ENCODE results near the gene MLIP. TPM values are rescaled to one million over a fixed set of nuclear protein-coding genes. Genes with fewer than 3 reads are reported as not detected.

Gene MLIP
- total RNA-seq, 2 experiments from 2014 or later, result not detected

DNA sequence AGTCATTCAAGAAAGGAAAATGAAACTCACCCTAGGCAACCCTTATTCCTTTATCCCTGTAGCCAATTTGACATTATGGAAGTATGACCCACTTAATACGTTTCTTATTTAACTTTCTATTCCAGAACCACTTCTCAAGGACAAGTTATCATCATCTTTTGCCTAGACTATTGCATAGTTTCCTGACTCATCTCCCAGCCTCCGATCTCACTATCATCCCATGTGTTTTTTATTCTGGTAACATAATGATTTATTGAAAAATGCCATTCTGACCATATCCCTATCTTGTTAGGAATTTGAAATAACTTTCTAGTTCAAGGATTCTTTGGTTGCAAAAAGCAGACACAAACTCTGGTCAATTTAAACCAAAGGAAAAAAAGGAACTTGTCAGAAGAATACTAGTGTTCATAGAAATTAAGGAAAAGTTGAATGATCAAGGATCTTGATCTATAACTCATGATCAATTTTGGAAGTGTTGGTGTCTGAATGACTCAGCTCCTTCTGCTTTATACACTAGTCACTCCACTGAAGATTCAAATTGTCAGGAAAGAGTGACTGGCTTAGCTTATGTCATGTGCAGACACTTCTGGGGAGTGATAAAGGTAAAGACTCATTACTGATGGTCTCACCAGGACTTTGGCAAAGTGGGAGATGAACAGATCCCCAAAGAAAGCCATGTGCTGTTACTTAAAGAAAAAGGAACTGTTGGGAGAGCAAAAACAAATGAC, 188.5 kb downstream of the MLIP start:
- H3K79me2 ChIP-seq (ENCODE audit: insufficient read depth, low read depth, low read length), result no peaks in the 10 kb centered on the region
- H2AFZ ChIP-seq (ENCODE audit: low read length), result no peak overlapping the region
- no peak overlapping the region for H3K4me3 ChIP-seq (ENCODE audit: low read depth, low read length, poor library complexity, severe bottlenecking)
- H3K4me1 ChIP-seq (ENCODE audit: insufficient read depth, low read length, poor library complexity, severe bottlenecking), result no peaks in the 10 kb centered on the region
- POLR2A ChIA-PET, result no interaction called here
- DNase-seq (ENCODE audit: low spot score), result no peak
- intact Hi-C loops (cut with micrococcal nuclease; ENCODE audit: unreplicated experiment), result no loop called here
- H3K9me3 ChIP-seq (ENCODE audit: low read length), result no peaks in the 10 kb centered on the region
- no peaks in the 10 kb centered on the region for H3K36me3 ChIP-seq (ENCODE audit: insufficient read depth, low read length)
- H4K20me1 ChIP-seq (ENCODE audit: insufficient read depth, low read length), result no peaks in the 10 kb centered on the region
- H3K9me2 ChIP-seq (ENCODE audit: insufficient read depth, low read length), result no peaks in the 10 kb centered on the region
- no peak overlapping the region for H3K4me2 ChIP-seq (ENCODE audit: low read length)
- no peak overlapping the region for H3K27ac ChIP-seq (ENCODE audit: low read depth, low read length, poor library complexity, severe bottlenecking)
- no TSS peak for BruUV-seq (replicated peaks)
- CTCF ChIA-PET (ENCODE audit: unreplicated experiment), result no interaction called here
- no peak for TF ChIP-seq EZH2phosphoT487 (IDR thresholded peaks at IDR 0.05; ENCODE audit: borderline replicate concordance, low read depth, low read length)
- TF ChIP-seq, protein P1, sequence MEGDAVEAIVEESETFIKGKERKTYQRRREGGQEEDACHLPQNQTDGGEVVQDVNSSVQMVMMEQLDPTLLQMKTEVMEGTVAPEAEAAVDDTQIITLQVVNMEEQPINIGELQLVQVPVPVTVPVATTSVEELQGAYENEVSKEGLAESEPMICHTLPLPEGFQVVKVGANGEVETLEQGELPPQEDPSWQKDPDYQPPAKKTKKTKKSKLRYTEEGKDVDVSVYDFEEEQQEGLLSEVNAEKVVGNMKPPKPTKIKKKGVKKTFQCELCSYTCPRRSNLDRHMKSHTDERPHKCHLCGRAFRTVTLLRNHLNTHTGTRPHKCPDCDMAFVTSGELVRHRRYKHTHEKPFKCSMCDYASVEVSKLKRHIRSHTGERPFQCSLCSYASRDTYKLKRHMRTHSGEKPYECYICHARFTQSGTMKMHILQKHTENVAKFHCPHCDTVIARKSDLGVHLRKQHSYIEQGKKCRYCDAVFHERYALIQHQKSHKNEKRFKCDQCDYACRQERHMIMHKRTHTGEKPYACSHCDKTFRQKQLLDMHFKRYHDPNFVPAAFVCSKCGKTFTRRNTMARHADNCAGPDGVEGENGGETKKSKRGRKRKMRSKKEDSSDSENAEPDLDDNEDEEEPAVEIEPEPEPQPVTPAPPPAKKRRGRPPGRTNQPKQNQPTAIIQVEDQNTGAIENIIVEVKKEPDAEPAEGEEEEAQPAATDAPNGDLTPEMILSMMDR (conservative IDR thresholded peaks at IDR 0.05; ENCODE audit: low read length), result no peak

DNA sequence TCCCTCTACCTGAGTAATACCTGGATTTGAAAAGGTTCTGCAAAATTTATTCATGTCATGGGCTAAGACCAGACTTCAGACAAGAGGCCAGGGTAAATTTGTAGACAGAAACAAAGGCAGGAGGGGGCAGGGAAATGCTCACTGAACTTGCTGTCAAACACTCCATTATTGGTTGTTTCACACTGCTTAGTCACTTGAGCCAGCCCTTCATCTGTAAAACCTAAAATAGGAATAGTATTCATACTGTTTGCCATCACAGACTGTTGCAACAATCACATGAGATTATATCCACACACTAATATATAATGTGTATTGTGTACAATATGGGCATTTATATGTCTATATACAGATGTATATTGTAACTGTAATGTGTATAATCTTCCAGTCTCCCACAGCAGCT, 190.5 kb downstream of the MLIP start:
- TF ChIP-seq, protein P1 (conservative IDR thresholded peaks at IDR 0.05; ENCODE audit: low read length), result no peak
- no peak for TF ChIP-seq EZH2phosphoT487 (IDR thresholded peaks at IDR 0.05; ENCODE audit: borderline replicate concordance, low read depth, low read length)
- Histone ChIP-seq H3K36me3 (ENCODE audit: insufficient read depth, low read length) (no peaks in the 10 kb centered on the region), H3K79me2 (ENCODE audit: insufficient read depth, low read depth, low read length) (no peaks in the 10 kb centered on the region), H3K9me2 (ENCODE audit: insufficient read depth, low read length) (no peaks in the 10 kb centered on the region), H4K20me1 (ENCODE audit: insufficient read depth, low read length) (no peaks in the 10 kb centered on the region), H3K9me3 (ENCODE audit: low read length) (no peaks in the 10 kb centered on the region), H2AFZ (ENCODE audit: low read length) (no peak overlapping the region), H3K4me1 (ENCODE audit: insufficient read depth, low read length, poor library complexity, severe bottlenecking) (no peaks in the 10 kb centered on the region), H3K4me2 (ENCODE audit: low read length) (no peak overlapping the region), H3K27ac (ENCODE audit: low read depth, low read length, poor library complexity, severe bottlenecking) (no peak overlapping the region), H3K4me3 (ENCODE audit: low read depth, low read length, poor library complexity, severe bottlenecking) (no peak overlapping the region)
- no TSS peak for BruUV-seq (replicated peaks)
- ChIA-PET POLR2A (interaction anchor here (0.6 kb wide), 2 partner anchors 656 to 868 kb away, joined by 3 to 5 read pairs; no protein-coding TSS in a partner anchor), CTCF (ENCODE audit: unreplicated experiment) (no interaction called here)
- intact Hi-C loops (cut with micrococcal nuclease; ENCODE audit: unreplicated experiment), result no loop called here
- DNase-seq (ENCODE audit: low spot score), result no peak

DNA sequence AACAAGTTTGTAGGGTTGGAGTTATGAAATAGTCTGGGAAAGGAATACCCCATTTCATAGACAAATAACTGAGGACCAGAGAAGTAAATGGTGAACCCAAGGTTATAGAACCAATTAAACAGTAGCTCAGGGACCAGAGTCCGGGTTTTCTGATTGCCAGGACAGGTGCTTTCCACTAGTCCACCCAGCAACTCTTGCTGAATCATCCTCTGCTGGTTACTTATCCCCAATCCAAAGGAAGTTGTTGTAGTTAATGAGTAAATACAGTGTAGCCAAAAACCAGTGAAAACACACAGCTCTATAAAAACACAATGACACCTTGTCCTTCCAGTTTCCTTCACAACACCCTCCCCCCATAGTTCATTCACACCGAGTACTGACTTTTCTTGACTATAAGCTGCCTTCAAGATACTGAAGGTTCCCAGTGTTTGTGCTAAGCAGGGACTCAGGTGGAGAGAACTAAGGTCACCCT, 196.2 kb downstream of the MLIP start:
- CTCF ChIA-PET (ENCODE audit: unreplicated experiment), result no interaction called here
- no peak for DNase-seq (ENCODE audit: low spot score)
- H3K4me2 ChIP-seq (ENCODE audit: low read length), result no peak overlapping the region
- intact Hi-C loops (cut with micrococcal nuclease; ENCODE audit: unreplicated experiment), result no loop called here
- no peak overlapping the region for H3K4me3 ChIP-seq (ENCODE audit: low read depth, low read length, poor library complexity, severe bottlenecking)
- no peaks in the 10 kb centered on the region for H3K79me2 ChIP-seq (ENCODE audit: insufficient read depth, low read depth, low read length)
- no TSS peak for BruUV-seq (replicated peaks)
- no peaks in the 10 kb centered on the region for H3K9me3 ChIP-seq (ENCODE audit: low read length)
- no peak for TF ChIP-seq EZH2phosphoT487 (IDR thresholded peaks at IDR 0.05; ENCODE audit: borderline replicate concordance, low read depth, low read length)
- TF ChIP-seq, protein P1 (conservative IDR thresholded peaks at IDR 0.05; ENCODE audit: low read length), result no peak
- H3K36me3 ChIP-seq (ENCODE audit: insufficient read depth, low read length), result no peaks in the 10 kb centered on the region
- POLR2A ChIA-PET, result no interaction called here
- no peak overlapping the region for H3K27ac ChIP-seq (ENCODE audit: low read depth, low read length, poor library complexity, severe bottlenecking)
- no peaks in the 10 kb centered on the region for H4K20me1 ChIP-seq (ENCODE audit: insufficient read depth, low read length)
- H3K9me2 ChIP-seq (ENCODE audit: insufficient read depth, low read length), result no peaks in the 10 kb centered on the region
- no peak overlapping the region for H2AFZ ChIP-seq (ENCODE audit: low read length)
- H3K4me1 ChIP-seq (ENCODE audit: insufficient read depth, low read length, poor library complexity, severe bottlenecking), result no peaks in the 10 kb centered on the region
